ENCODE data around the gene CYB5R3. TPM values are rescaled to one million over a fixed set of nuclear protein-coding genes. Genes with fewer than 3 reads are reported as not detected.
A peak's percentile ranks its signal among the peaks of the same experiment; 100 is the strongest.

Gene CYB5R3
- total RNA-seq, 1 donor: 84.3 TPM

DNA sequence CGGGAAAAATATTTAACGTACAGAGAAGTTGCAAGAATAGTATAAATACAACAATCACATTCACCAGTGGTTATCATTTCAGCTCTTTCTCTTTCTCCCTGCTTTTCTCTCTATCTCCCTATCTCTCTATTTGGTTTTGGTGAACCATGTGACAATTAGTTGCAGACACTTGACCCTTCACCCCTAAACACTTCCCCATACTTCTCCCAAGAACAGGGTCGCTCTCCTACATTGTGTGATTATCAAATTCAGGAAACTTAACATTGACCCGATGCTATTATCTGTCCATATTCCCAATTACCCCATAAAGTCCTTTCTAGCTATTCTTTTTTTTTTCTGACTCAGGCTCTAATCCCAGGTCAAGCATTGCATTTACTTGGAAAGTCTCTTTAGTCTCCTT is 4.8 kb upstream of the CYB5R3 start:
- Histone ChIP-seq H2AFZ (ENCODE audit: low read length) (no peak overlapping the region), H3K9me3 (ENCODE audit: low read depth, low read length) (no peaks in the 10 kb centered on the region), H4K20me1 (ENCODE audit: insufficient read depth, low read length) (no peaks in the 10 kb centered on the region), H3K4me3 (ENCODE audit: insufficient read depth, low read length) (no peak overlapping the region), H3K27ac (ENCODE audit: low read depth, low read length) (no peak overlapping the region), H3K36me3 (ENCODE audit: insufficient read depth, low read length) (no peaks in the 10 kb centered on the region), H3K4me1 (ENCODE audit: insufficient read depth, low read length) (peaks cover 6% of the 10 kb centered on the region), H3K27me3 (ENCODE audit: insufficient read depth, low read length) (no peaks in the 10 kb centered on the region), H3K79me2 (ENCODE audit: insufficient read depth, low read length) (peaks cover 5% of the 10 kb centered on the region), H3K4me2 (ENCODE audit: insufficient read depth, low read length) (no peak overlapping the region)
- no peak for DNase-seq (ENCODE audit: insufficient read length, low spot score, missing footprints)
- TF ChIP-seq, protein P1, sequence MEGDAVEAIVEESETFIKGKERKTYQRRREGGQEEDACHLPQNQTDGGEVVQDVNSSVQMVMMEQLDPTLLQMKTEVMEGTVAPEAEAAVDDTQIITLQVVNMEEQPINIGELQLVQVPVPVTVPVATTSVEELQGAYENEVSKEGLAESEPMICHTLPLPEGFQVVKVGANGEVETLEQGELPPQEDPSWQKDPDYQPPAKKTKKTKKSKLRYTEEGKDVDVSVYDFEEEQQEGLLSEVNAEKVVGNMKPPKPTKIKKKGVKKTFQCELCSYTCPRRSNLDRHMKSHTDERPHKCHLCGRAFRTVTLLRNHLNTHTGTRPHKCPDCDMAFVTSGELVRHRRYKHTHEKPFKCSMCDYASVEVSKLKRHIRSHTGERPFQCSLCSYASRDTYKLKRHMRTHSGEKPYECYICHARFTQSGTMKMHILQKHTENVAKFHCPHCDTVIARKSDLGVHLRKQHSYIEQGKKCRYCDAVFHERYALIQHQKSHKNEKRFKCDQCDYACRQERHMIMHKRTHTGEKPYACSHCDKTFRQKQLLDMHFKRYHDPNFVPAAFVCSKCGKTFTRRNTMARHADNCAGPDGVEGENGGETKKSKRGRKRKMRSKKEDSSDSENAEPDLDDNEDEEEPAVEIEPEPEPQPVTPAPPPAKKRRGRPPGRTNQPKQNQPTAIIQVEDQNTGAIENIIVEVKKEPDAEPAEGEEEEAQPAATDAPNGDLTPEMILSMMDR (IDR thresholded peaks at IDR 0.05; ENCODE audit: extremely low read depth, low read depth, low read length): no peak

DNA sequence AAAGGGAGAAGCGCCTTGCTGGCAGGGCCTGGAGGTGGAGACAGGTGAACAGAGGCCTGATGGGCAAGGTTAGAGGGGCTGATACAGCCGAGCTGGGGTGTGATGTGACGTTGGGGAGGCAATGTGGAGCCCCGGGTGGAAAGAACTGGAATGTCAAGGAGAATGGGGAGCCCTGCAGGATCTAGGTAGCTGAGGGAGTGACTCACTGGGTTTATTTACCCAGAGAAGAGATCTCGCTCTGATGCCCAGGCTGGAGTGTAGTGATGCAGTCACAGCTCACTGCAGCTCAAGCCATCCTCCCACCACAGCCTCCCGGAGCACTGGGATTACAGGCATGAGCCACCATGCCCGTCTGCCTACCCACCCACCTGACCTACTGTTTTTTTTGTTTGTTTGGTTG is 1.9 kb upstream of the CYB5R3 start:
- TF ChIP-seq, protein P1 (IDR thresholded peaks at IDR 0.05; ENCODE audit: extremely low read depth, low read depth, low read length): no peak
- Histone ChIP-seq H3K36me3 (ENCODE audit: insufficient read depth, low read length) (no peaks in the 10 kb centered on the region), H3K79me2 (ENCODE audit: insufficient read depth, low read length) (peaks cover 34% of the 10 kb centered on the region), H4K20me1 (ENCODE audit: insufficient read depth, low read length) (peaks cover 18% of the 10 kb centered on the region), H3K27ac (ENCODE audit: low read depth, low read length) (no peak overlapping the region), H3K4me3 (ENCODE audit: insufficient read depth, low read length) (no peak overlapping the region), H2AFZ (ENCODE audit: low read length) (no peak overlapping the region), H3K27me3 (ENCODE audit: insufficient read depth, low read length) (no peaks in the 10 kb centered on the region), H3K4me1 (ENCODE audit: insufficient read depth, low read length) (peaks cover 22% of the 10 kb centered on the region), H3K4me2 (ENCODE audit: insufficient read depth, low read length) (no peak overlapping the region), H3K9me3 (ENCODE audit: low read depth, low read length) (no peaks in the 10 kb centered on the region)
- peak; percentile 94 for DNase-seq (ENCODE audit: insufficient read length, low spot score, missing footprints)

DNA sequence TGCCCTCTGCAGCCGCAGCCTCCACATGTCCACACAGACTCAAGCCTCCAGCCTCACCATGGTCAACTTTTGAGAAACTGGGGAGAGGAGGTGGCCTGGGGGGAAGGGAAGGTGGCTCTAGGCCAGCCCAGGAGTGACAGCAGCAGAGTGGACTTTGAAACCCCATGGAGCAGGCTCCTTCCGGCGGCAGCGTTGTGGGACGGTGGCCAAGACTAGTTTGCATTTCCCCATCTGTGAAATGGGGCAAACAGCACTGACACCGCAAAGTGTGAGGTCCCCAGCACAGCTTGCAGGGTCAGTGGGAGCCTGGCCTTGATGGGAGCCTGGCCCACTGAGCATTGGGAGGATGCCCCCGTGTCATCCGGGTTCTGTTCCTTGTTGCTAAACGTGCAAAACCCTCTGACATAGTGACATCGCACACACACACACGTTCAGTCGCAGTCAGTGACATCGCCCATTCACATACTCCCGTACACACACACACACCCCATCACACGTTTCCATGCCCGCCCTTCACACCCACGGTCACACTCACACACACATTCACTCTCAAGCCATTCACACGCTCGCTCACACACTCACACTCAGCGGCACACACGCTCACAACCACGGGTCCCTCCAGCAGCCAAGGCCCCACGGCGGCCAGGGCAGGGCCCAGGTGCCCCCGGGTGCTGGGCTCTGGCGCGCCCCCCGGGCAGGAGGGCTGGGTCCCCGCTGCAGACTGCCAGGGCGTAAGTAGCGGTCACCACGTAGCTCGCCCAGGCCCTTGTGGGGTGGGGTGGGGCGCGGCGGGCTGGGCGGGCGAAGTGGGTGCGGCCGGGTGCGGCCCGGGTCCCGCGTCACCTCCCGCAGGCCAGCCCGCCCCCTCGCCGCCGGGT is 585 bp downstream of the CYB5R3 start:
- Histone ChIP-seq H3K36me3 (ENCODE audit: insufficient read depth, low read length) (no peaks in the 10 kb centered on the region), H3K4me2 (ENCODE audit: insufficient read depth, low read length) (peak overlapping the region; percentile 85), H3K9me3 (ENCODE audit: low read depth, low read length) (no peaks in the 10 kb centered on the region), H3K27ac (ENCODE audit: low read depth, low read length) (peak overlapping the region; percentile 88), H2AFZ (ENCODE audit: low read length) (peak overlapping the region; percentile 25), H3K79me2 (ENCODE audit: insufficient read depth, low read length) (peaks cover 59% of the 10 kb centered on the region), H4K20me1 (ENCODE audit: insufficient read depth, low read length) (peaks cover 39% of the 10 kb centered on the region), H3K27me3 (ENCODE audit: insufficient read depth, low read length) (no peaks in the 10 kb centered on the region), H3K4me1 (ENCODE audit: insufficient read depth, low read length) (peaks cover 44% of the 10 kb centered on the region), H3K4me3 (ENCODE audit: insufficient read depth, low read length) (peak overlapping the region; percentile 99)
- TF ChIP-seq, protein P1 (IDR thresholded peaks at IDR 0.05; ENCODE audit: extremely low read depth, low read depth, low read length): no peak
- peak; percentile 81 for DNase-seq (ENCODE audit: insufficient read length, low spot score, missing footprints)

DNA sequence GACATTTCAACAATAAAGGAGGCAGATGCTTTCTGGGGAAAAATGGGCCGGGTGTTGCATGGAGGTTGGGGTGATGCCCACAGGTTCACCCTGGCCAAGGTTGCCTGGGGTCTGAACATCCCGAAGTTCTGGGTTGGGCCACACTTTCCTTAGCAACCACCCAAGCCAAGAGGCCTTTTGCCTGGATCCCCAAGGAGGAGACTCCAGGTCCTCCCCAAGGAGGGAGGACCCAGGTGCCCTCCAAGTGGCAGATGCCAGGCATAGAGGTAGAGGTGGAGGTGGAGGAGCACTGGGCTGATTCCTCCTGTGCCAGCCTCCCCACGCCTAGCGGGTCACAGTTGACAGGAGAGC is 1.2 kb downstream of the CYB5R3 start:
- Histone ChIP-seq H3K36me3 (ENCODE audit: insufficient read depth, low read length) (no peaks in the 10 kb centered on the region), H3K9me3 (ENCODE audit: low read depth, low read length) (no peaks in the 10 kb centered on the region), H3K4me2 (ENCODE audit: insufficient read depth, low read length) (peak overlapping the region; percentile 85), H3K79me2 (ENCODE audit: insufficient read depth, low read length) (peaks cover 65% of the 10 kb centered on the region), H3K27me3 (ENCODE audit: insufficient read depth, low read length) (no peaks in the 10 kb centered on the region), H2AFZ (ENCODE audit: low read length) (no peak overlapping the region), H4K20me1 (ENCODE audit: insufficient read depth, low read length) (peaks cover 44% of the 10 kb centered on the region), H3K4me3 (ENCODE audit: insufficient read depth, low read length) (peak overlapping the region; percentile 99), H3K27ac (ENCODE audit: low read depth, low read length) (peak overlapping the region; percentile 88), H3K4me1 (ENCODE audit: insufficient read depth, low read length) (peaks cover 44% of the 10 kb centered on the region)
- TF ChIP-seq, protein P1 (IDR thresholded peaks at IDR 0.05; ENCODE audit: extremely low read depth, low read depth, low read length): no peak
- DNase-seq (ENCODE audit: insufficient read length, low spot score, missing footprints): no peak
